ENCODE data around the gene BAHCC1.
A peak's percentile ranks its signal among the peaks of the same experiment; 100 is the strongest.
"Not testable (repeated sequence)": the region's sequence is repeated elsewhere in the genome, so short reads cannot be mapped to it uniquely, and the experiment has no call there.

The BAHCC1 gene

GRCh38 chr17:81419319-81419885 is 24.1 kb downstream of the BAHCC1 start:
- Histone ChIP-seq H3K27me3 (ENCODE audit: control insufficient read depth in 5 of 5, insufficient read depth in 4 of 5, low read length in 5 of 5) (peaks cover 0 to 6% (median 0%) of the 10 kb centered on the region in 5 donors), H3K36me3 (ENCODE audit: control insufficient read depth in 5 of 5, insufficient read depth in 5 of 5, low read length in 5 of 5) (no peaks in the 10 kb centered on the region), H3K4me1 (ENCODE audit: control insufficient read depth in 5 of 5, insufficient read depth in 5 of 5, low read length in 5 of 5) (peaks cover 22 to 72% (median 65%) of the 10 kb centered on the region in 5 donors), H3K4me3 (ENCODE audit: low read depth in 1 of 5, low read length in 5 of 5) (peak overlapping the region in 3 of 5 donors; percentile 44 to 55 (median 47)), H3K9me3 (ENCODE audit: control insufficient read depth in 5 of 5, low read length in 5 of 5) (no peaks in the 10 kb centered on the region), H3K27ac (ENCODE audit: low read depth, low read length) (peak overlapping the region; percentile 91), H3K9ac (ENCODE audit: low read length in 5 of 5) (peak overlapping the region in 4 of 5 donors; percentile 47 to 79 (median 60))

- Histone ChIP-seq H3K27ac (ENCODE audit: low read depth, low read length) (peak overlapping the region; percentile 91), H3K36me3 (ENCODE audit: control insufficient read depth in 5 of 5, insufficient read depth in 5 of 5, low read length in 5 of 5) (no peaks in the 10 kb centered on the region), H3K27me3 (ENCODE audit: control insufficient read depth in 5 of 5, insufficient read depth in 4 of 5, low read length in 5 of 5) (peaks cover 0 to 6% (median 0%) of the 10 kb centered on the region in 5 donors), H3K4me3 (ENCODE audit: low read depth in 1 of 5, low read length in 5 of 5) (peak overlapping the region in 4 of 5 donors; percentile 17 to 55 (median 46)), H3K4me1 (ENCODE audit: control insufficient read depth in 5 of 5, insufficient read depth in 5 of 5, low read length in 5 of 5) (peaks cover 22 to 72% (median 65%) of the 10 kb centered on the region in 5 donors), H3K9me3 (ENCODE audit: control insufficient read depth in 5 of 5, low read length in 5 of 5) (no peaks in the 10 kb centered on the region), H3K9ac (ENCODE audit: low read length in 5 of 5) (peak overlapping the region in 4 of 5 donors; percentile 57 to 79 (median 62))
These were observed 24.9 kb downstream of the BAHCC1 start for GRCh38 chr17:81419886-81420768.

- no peak overlapping the region for H3K4me3 ChIP-seq (ENCODE audit: low read depth in 1 of 5, low read length in 5 of 5)
- H3K9me3 ChIP-seq (ENCODE audit: control insufficient read depth in 5 of 5, low read length in 5 of 5), result no peaks in the 10 kb centered on the region
- H3K27me3 ChIP-seq (ENCODE audit: control insufficient read depth in 5 of 5, insufficient read depth in 4 of 5, low read length in 5 of 5), result peaks cover 0 to 6% (median 0%) of the 10 kb centered on the region in 5 donors
- H3K4me1 ChIP-seq (ENCODE audit: control insufficient read depth in 5 of 5, insufficient read depth in 5 of 5, low read length in 5 of 5), result peaks cover 22 to 72% (median 65%) of the 10 kb centered on the region in 5 donors
- H3K9ac ChIP-seq (ENCODE audit: low read length in 5 of 5), result peak overlapping the region in 3 of 5 donors; percentile 57 to 79 (median 71)
- peak overlapping the region; percentile 91 for H3K27ac ChIP-seq (ENCODE audit: low read depth, low read length)
- H3K36me3 ChIP-seq (ENCODE audit: control insufficient read depth in 5 of 5, insufficient read depth in 5 of 5, low read length in 5 of 5), result no peaks in the 10 kb centered on the region
These were observed 25.7 kb downstream of the BAHCC1 start for GRCh38 chr17:81420769-81421462.

- Histone ChIP-seq H3K4me3 (ENCODE audit: low read depth in 1 of 5, low read length in 5 of 5) (peak overlapping the region in 2 of 5 donors; percentile 11 to 44), H3K27me3 (ENCODE audit: control insufficient read depth in 5 of 5, insufficient read depth in 4 of 5, low read length in 5 of 5) (peaks cover 0 to 6% (median 0%) of the 10 kb centered on the region in 5 donors), H3K9ac (ENCODE audit: low read length in 5 of 5) (peak overlapping the region; percentile 48 to 71 (median 61)), H3K9me3 (ENCODE audit: control insufficient read depth in 5 of 5, low read length in 5 of 5) (no peaks in the 10 kb centered on the region), H3K36me3 (ENCODE audit: control insufficient read depth in 5 of 5, insufficient read depth in 5 of 5, low read length in 5 of 5) (no peaks in the 10 kb centered on the region), H3K27ac (ENCODE audit: low read depth, low read length) (peak overlapping the region; percentile 91), H3K4me1 (ENCODE audit: control insufficient read depth in 5 of 5, insufficient read depth in 5 of 5, low read length in 5 of 5) (peaks cover 22 to 73% (median 62%) of the 10 kb centered on the region in 5 donors)
These were observed 27.8 kb downstream of the BAHCC1 start for GRCh38 chr17:81422776-81423697.

GRCh38 chr17:81423698-81424071 is 28.4 kb downstream of the BAHCC1 start:
- Histone ChIP-seq H3K4me3 (ENCODE audit: low read depth in 1 of 5, low read length in 5 of 5) (peak overlapping the region in 1 of 5 donors; percentile 11), H3K4me1 (ENCODE audit: control insufficient read depth in 5 of 5, insufficient read depth in 5 of 5, low read length in 5 of 5) (peaks cover 20 to 73% (median 63%) of the 10 kb centered on the region in 5 donors), H3K9ac (ENCODE audit: low read length in 5 of 5) (peak overlapping the region in 2 of 5 donors; percentile 25 to 48)

GRCh38 chr17:81424151-81425017 is 29.1 kb downstream of the BAHCC1 start:
- Histone ChIP-seq H3K9ac (ENCODE audit: low read length in 5 of 5) (no peak overlapping the region), H3K27ac (ENCODE audit: low read depth, low read length) (peak overlapping the region; percentile 91), H3K36me3 (ENCODE audit: control insufficient read depth in 5 of 5, insufficient read depth in 5 of 5, low read length in 5 of 5) (no peaks in the 10 kb centered on the region), H3K9me3 (ENCODE audit: control insufficient read depth in 5 of 5, low read length in 5 of 5) (no peaks in the 10 kb centered on the region), H3K4me1 (ENCODE audit: control insufficient read depth in 5 of 5, insufficient read depth in 5 of 5, low read length in 5 of 5) (peaks cover 14 to 73% (median 65%) of the 10 kb centered on the region in 5 donors), H3K4me3 (ENCODE audit: low read depth in 1 of 5, low read length in 5 of 5) (no peak overlapping the region), H3K27me3 (ENCODE audit: control insufficient read depth in 5 of 5, insufficient read depth in 4 of 5, low read length in 5 of 5) (peaks cover 0 to 3% (median 0%) of the 10 kb centered on the region in 5 donors)

More at GRCh38 chr17:81423698-81424071, 28.4 kb downstream of the BAHCC1 start:
- Histone ChIP-seq H3K27ac (ENCODE audit: low read depth, low read length) (peak overlapping the region; percentile 91), H3K36me3 (ENCODE audit: control insufficient read depth in 5 of 5, insufficient read depth in 5 of 5, low read length in 5 of 5) (no peaks in the 10 kb centered on the region), H3K27me3 (ENCODE audit: control insufficient read depth in 5 of 5, insufficient read depth in 4 of 5, low read length in 5 of 5) (peaks cover 0 to 6% (median 0%) of the 10 kb centered on the region in 5 donors), H3K9me3 (ENCODE audit: control insufficient read depth in 5 of 5, low read length in 5 of 5) (no peaks in the 10 kb centered on the region)

GRCh38 chr17:81425041-81425440 is 29.8 kb downstream of the BAHCC1 start:
- H3K36me3 ChIP-seq (ENCODE audit: control insufficient read depth in 5 of 5, insufficient read depth in 5 of 5, low read length in 5 of 5); H3K27ac ChIP-seq (ENCODE audit: low read depth, low read length); H3K9me3 ChIP-seq (ENCODE audit: control insufficient read depth in 5 of 5, low read length in 5 of 5); H3K9ac ChIP-seq (ENCODE audit: low read length in 5 of 5); H3K4me3 ChIP-seq (ENCODE audit: low read depth in 1 of 5, low read length in 5 of 5); H3K27me3 ChIP-seq (ENCODE audit: control insufficient read depth in 5 of 5, insufficient read depth in 4 of 5, low read length in 5 of 5): not testable (repeated sequence)
- H3K4me1 ChIP-seq (ENCODE audit: control insufficient read depth in 5 of 5, insufficient read depth in 5 of 5, low read length in 5 of 5), result peaks cover 13 to 73% (median 65%) of the 10 kb centered on the region in 5 donors

GRCh38 chr17:81425716-81426392 is 30.6 kb downstream of the BAHCC1 start:
- peaks cover 7 to 72% (median 62%) of the 10 kb centered on the region in 5 donors for H3K4me1 ChIP-seq (ENCODE audit: control insufficient read depth in 5 of 5, insufficient read depth in 5 of 5, low read length in 5 of 5)
- H3K4me3 ChIP-seq (ENCODE audit: low read depth in 1 of 5, low read length in 5 of 5); H3K27me3 ChIP-seq (ENCODE audit: control insufficient read depth in 5 of 5, insufficient read depth in 4 of 5, low read length in 5 of 5); H3K9ac ChIP-seq (ENCODE audit: low read length in 5 of 5); H3K36me3 ChIP-seq (ENCODE audit: control insufficient read depth in 5 of 5, insufficient read depth in 5 of 5, low read length in 5 of 5); H3K27ac ChIP-seq (ENCODE audit: low read depth, low read length); H3K9me3 ChIP-seq (ENCODE audit: control insufficient read depth in 5 of 5, low read length in 5 of 5): not testable (repeated sequence)

All from subcutaneous abdominal adipose tissue (tissue), 5 donors.